GM20431 (cell line): ENCODE results near the gene CRELD1.
"Not testable (repeated sequence)": the region's sequence is repeated elsewhere in the genome, so short reads cannot be mapped to it uniquely, and the experiment has no call there.

Experiments
- in situ Hi-C: fragments of 300-500 bp; cut with MseI, MboI; formaldehyde crosslinking; loops from one replicate; pipeline ENCODE4 v1.15.0; 2020; ENCODE audit warnings: low sequenced_read_pairs; ENCODE audit not compliant: unreplicated experiment

CRELD1 gene, protein sequence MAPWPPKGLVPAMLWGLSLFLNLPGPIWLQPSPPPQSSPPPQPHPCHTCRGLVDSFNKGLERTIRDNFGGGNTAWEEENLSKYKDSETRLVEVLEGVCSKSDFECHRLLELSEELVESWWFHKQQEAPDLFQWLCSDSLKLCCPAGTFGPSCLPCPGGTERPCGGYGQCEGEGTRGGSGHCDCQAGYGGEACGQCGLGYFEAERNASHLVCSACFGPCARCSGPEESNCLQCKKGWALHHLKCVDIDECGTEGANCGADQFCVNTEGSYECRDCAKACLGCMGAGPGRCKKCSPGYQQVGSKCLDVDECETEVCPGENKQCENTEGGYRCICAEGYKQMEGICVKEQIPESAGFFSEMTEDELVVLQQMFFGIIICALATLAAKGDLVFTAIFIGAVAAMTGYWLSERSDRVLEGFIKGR

DNA sequence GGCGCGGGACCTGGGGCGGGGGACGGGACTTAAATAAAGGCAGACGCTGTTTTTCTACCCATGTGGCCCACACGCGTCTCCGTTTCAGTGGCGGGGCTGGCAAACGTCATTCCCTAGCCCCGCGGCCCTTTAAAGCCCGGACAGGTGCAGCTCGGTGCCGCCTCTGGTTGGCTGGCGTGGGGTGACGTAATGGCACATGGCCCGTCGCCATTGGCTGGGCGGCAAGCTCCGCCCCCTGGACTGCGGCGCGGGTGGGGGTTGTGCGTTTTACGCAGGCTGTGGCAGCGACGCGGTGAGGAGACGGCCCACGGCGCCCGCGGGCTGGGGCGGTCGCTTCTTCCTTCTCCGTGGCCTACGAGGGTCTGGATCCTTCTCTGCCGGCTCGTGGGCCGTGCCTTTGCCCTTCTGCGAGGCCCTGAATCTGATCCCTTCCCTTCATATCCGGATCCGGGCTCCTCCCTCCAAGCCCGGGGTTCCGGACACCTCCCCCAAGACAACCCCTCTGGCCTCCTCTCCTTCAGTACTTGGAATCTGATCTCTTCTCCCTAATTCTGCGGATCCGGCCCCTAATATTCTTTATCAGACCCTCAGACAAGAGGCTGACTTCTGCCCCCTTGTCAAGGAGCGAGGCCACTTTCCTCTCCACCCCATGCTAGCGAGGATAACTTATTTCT is at the start of gene CRELD1:
Gene CRELD1 (plus strand): TSS at position 274 of the 674 bp plus-strand sequence. CDS start 605 bp downstream, outside the sequence.
- in situ Hi-C loops: no loop called here

GRCh38 chr3:9884555-9885165 is 49.0 kb upstream of the CRELD1 start:
- in situ Hi-C loops: no loop called here

- in situ Hi-C loops: no loop called here
Measured at GRCh38 chr3:9886328-9886727, 47.3 kb upstream of the CRELD1 start.

- in situ Hi-C loops: no loop called here
Measured at GRCh38 chr3:9887480-9887879, 46.2 kb upstream of the CRELD1 start.

DNA sequence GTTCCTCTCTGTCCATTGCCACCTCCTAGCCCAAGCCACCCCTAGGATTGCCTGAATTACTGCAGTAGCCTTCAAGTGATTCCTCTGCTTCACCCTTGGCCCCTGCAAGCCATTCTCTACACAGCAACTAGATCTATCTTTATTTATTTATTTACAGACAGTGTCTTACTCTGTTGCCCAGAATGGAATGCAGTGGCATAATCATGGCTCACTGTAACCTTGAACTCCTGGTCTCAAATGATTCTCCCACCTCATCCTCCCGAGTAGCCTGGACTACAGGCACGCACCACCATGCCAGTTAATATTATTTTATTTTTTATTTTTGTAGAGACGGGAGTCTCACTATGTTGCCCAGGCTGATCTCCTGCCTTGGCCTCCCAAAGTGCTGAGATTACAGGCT is 45.1 kb upstream of the CRELD1 start:
- in situ Hi-C loops: no loop called here

- in situ Hi-C loops: no loop called here
Measured at GRCh38 chr3:9889405-9889804, 44.2 kb upstream of the CRELD1 start.

DNA sequence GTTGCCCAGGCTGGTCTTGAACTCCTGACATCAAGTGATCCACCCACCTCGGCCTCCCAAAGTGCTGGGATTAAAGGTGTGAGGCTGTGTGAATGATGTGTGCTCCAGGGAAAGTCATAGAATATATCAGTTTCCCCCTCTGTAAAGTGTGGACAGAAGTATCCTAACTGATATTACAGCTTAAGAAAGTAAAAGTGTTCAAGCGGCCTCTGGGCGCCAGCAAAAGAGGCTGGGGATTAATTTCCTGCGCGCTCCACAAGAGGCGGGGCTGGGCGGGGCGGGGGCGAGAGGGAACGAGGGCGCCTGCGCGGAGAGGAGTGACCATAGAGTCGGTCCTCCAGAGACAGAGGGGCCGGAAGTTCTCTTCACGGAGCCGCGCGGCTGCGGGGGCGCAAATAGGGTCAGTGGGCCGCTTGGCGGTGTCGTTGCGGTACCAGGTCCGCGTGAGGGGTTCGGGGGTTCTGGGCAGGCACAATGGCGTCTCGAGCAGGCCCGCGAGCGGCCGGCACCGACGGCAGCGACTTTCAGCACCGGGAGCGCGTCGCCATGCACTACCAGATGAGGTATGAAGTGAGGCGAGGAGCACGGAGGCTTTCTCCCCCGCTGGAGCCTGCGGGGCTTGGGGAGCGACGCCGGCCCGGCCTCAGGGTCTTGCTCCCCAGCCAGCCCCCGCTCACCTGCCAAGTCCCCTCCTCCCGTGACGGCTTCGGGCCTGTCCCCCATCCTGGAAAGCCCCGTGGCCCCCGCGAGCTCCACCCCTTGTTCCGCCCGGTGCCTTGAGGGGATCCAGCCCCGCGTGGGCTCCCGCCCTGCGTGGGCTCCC is 43.2 kb upstream of the CRELD1 start, which contains the start of gene JAGN1:
Gene JAGN1 (plus strand): TSS at position 362 of the 823 bp plus-strand sequence. CDS start 113 bp downstream, at position 475.
- in situ Hi-C loops: no loop called here

GRCh38 chr3:9891072-9891622 is 42.5 kb upstream of the CRELD1 start:
- in situ Hi-C loops: no loop called here

DNA sequence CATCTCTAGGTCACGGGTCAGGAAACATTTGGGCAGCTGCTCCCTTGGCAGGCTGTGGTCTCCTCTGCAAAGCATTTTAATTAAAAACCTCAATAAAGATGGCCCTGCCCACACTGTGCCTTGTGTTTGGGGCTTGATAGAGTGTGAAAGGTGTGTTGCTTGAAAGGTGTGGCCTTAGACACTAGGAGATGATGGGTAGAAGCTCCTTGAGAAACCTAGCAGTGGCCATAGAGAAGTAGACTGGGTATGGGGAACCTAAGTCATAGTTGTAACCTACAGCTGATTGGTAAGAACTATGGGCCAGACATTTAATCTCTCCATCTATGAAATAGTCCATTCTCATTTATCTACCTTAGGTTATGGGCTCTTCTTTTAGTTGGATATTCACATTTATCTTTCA is 39.9 kb upstream of the CRELD1 start:
- in situ Hi-C loops: no loop called here

- in situ Hi-C loops: not testable (repeated sequence)
Measured at GRCh38 chr3:9895715-9896114, 37.9 kb upstream of the CRELD1 start.

DNA sequence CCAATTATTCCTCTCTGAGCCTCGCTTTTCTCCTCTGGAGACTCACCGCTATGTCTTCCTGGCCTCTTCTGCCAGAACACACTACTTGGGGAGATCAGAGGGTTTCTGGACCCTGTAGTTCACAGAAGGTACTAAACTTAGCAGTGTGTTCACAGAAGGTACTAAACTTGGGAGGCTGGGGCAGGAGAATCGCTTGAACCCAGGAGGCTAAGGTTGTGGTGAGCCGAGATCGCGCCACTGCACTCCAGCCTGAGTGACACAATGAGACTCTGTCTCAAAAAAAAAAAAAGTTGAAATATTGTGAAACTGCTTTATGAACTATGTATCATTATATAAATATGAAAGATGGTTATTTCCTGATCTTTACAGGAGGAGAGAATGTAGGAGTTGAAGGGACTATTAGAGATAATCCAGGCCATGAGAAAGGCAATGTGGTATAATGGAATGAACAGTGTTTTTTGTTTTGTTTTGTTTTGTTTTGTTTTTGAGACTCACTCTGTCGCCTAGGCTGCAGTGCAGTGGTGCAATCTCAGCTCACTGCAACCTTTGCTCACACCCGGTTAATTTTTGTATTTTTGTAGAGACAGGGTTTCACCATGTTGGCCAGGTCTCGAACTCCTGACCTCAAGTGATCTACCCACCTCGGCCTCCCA is 36.8 kb upstream of the CRELD1 start:
- in situ Hi-C loops: not testable (repeated sequence)

GRCh38 chr3:9897408-9898372 is 35.9 kb upstream of the CRELD1 start:
- in situ Hi-C loops: no loop called here

- in situ Hi-C loops: no loop called here
Measured at GRCh38 chr3:9898467-9899241, 35.0 kb upstream of the CRELD1 start.

- in situ Hi-C loops: no loop called here
Measured at GRCh38 chr3:9899289-9899791, 34.3 kb upstream of the CRELD1 start.

DNA sequence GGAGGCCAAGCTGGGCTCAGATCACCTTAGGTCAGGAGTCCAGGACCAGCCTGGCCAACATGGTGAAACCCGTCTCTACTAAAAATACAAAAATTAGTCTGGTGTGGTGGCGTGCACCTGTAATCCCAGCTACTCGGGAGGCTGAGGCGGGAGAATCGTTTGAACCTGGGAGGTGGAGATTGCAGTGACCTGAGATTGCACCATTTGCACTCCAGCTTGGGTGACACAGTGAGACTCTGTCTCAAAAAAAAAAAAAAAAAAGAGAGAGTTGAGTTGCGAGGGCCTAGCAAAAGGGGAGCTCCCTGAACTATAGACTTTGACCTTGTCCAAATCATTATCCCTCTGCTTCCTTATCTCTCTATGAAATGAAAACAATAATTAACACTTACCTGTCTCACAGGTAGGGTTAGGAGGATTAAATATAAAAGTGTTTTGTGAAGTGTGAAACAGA is 32.6 kb upstream of the CRELD1 start:
- in situ Hi-C loops: not testable (repeated sequence)

GRCh38 chr3:9901967-9902366 is 31.7 kb upstream of the CRELD1 start:
- in situ Hi-C loops: no loop called here
